C4-2B (cell line): Measurements from ENCODE around the gene SEPTIN8.

ENCODE experiments used
- H3K27ac ChIP-seq: fragments of 450-650 bp; 2 replicates; pipeline ENCODE4 v1.5.1; 2017
- ZFX ChIP-seq: fragments of 450-650 bp; IDR thresholded peaks from 2 replicates; pipeline ENCODE4 v1.6.1; 2017
- TF ChIP-seq, protein P1 (sequence below): fragments of 450-650 bp; conservative IDR thresholded peaks from 2 replicates; pipeline ENCODE4 v1.5.1; 2017; ENCODE audit warnings: mild to moderate bottlenecking

SEPTIN8 gene

DNA sequence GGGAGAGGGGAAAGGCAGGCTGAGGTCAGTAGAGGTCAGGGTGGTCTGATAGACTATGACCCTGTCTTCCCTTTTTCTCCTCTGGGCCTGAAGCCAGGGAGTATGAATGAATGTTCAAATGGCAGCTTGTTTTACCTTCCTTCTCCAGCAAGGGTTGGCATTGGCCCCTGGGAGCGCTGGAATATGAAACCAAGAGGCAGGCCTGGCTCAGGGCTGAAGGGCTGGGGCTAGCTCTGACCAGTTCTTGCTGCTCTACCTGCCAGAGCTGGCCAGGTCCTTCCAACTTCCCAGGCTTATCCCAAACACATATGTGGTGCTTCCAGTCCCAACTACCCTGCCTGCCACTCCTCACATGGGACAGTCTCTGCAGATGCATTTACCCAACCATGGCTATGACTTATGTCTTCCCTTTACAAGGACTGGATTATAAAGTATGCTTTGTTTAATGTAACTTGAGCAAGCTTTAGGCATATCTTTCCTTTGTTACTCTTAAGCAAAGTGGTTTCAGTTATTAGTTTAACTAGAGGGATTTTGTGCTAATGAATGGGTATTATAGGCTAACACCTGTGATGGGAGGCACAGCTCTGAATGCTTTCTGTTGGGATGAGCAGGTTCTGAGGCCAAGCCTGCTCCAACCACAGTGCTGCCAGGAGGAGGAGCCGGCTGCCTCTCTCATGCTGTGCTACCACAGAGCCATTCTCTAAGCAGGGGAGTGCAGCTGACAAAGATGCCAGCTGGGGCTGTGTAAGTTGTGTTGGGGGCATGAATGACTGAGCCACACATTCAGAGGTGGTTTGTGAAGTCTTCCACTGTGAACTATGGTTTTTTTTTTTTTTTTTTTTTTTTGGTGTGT is 23.7 kb downstream of the SEPTIN8 start:
- TF ChIP-seq, protein P1, sequence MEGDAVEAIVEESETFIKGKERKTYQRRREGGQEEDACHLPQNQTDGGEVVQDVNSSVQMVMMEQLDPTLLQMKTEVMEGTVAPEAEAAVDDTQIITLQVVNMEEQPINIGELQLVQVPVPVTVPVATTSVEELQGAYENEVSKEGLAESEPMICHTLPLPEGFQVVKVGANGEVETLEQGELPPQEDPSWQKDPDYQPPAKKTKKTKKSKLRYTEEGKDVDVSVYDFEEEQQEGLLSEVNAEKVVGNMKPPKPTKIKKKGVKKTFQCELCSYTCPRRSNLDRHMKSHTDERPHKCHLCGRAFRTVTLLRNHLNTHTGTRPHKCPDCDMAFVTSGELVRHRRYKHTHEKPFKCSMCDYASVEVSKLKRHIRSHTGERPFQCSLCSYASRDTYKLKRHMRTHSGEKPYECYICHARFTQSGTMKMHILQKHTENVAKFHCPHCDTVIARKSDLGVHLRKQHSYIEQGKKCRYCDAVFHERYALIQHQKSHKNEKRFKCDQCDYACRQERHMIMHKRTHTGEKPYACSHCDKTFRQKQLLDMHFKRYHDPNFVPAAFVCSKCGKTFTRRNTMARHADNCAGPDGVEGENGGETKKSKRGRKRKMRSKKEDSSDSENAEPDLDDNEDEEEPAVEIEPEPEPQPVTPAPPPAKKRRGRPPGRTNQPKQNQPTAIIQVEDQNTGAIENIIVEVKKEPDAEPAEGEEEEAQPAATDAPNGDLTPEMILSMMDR, result no peak
- TF ChIP-seq ZFX, result no peak
- H3K27ac ChIP-seq, result no peak overlapping the region

DNA sequence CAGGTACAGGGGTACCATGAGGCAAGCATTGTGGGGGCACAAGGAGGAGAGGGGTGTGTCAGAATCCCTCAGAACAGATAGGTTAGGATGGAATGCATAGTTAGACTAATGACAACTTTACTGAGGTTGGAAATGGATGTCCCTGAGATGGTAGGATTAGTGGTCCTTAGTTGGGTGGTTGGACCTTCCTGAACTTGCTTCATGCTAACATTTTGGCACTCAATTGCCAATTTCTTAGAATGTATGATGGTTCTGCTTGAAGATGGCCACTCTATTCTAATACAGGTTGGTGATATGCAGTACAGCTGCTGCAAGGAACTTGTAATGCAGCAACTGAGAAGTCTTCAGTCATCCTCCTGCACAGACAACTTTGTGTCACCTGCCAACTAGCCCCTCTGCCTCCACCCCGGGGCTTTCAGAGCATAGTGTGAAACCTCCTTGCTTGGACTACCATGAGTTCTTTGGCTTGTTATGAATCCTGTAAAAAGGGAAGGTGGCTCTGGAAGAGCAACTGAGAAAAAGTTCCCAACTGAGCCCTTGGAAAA is 24.4 kb downstream of the SEPTIN8 start:
- H3K27ac ChIP-seq, result no peak overlapping the region
- TF ChIP-seq ZFX, result no peak

DNA sequence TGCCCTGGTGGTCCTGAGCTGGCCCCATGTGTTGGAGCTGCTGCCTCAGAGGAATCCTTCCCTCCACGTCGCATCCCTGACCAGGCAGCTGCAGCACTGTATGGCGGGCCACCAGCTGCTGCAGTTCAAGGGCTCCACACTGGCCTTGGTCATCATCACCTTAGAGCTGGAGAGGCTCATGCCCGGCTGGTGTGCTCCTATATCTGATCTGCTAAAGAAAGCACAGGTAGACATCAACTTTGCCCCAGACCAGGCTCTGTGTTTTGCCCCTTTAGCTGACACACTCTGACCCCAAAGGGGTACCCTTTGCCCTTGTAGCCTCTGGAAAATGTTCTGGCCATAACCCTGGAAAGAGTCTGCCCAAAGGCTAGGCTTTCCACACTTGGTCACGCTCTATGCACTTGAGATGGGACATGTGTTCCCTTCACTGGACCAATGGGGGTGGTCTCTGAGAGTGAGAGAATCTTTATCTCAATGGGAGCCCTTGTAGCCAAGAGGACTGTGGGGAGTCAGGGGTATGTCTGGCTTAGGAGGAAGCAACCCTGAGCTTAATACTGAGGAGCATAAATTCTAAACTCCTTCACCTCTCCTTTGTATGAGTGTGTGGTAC is 25.0 kb downstream of the SEPTIN8 start:
- TF ChIP-seq, protein P1, result no peak
- TF ChIP-seq ZFX, result no peak
- no peak overlapping the region for H3K27ac ChIP-seq

DNA sequence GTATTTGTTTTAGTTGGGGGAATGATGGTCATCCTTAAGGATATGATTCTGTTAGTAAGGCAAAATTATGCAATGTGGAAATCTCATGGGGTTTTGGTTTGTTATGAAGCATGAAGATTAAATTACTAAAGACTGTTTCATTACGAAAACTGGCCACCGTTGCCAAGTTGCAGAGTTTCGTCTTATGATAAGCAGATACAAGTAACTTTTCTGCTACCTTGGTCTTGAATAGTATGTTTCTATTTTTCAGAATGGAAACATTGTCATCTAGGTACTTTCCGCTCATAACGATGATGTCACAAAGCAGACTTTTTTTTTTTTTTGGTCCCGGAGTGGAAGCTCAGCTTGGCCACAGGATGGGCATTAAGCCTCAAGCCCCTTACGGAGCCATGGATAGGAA is 25.6 kb downstream of the SEPTIN8 start:
- H3K27ac ChIP-seq, result no peak overlapping the region
- TF ChIP-seq, protein P1, result no peak
- TF ChIP-seq ZFX, result no peak

DNA sequence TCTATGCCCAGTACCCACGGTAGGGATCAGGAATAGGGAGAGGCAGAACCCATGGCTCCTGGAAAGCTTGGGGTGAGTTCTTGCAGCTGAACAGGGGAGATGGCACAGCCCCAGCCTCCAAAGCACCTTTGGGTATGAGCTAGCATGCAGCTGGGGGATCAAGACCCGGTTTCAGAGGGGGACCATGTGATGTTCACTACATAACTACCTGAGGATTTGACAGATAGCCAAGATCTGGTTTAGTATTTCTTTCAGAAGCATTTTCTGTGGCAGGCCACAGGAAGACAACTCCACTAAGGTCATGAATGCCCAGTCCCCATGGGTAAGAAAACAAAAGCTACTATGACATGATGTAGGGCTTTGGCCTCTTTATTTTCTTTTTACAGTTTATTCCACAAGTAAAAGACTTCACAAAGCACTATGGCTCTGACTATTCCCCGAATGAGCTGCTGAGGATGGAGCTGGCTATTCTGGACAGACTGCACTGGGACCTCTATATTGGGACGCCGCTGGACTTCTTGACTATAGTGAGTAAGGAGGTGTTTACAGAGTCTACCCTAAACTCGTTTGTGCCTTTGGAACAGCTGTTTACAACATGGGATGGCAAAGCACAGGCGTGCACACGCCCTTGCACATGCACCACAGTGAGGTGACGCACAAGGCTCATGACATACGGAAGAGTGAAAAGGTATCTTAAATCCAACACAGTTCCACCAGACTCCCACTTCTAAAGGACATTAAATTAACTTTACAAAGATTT is 26.4 kb downstream of the SEPTIN8 start:
- TF ChIP-seq, protein P1, result no peak
- no peak for TF ChIP-seq ZFX

DNA sequence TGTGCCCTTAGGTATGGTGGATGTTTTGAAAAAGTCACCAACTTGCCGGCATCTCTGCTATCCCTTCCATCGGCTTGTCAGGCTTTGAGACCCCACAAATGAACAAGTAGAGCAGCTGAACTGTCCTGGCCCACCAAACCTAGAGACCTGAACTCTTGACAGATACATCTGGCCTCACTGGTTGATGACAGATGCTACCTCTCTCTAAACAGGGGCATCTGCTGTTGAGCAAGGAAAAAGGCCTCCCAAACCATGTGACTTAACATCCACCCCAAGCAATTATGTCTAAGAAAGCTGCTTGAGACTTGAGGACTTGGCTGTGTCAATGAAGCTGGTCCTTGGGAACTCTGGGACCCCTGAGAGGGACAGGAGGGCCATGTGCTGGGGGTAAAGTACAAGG is 27.5 kb downstream of the SEPTIN8 start:
- TF ChIP-seq ZFX, result no peak
- TF ChIP-seq, protein P1, result no peak

More for the DNA sequence above, 26.4 kb downstream of the SEPTIN8 start:
- no peak overlapping the region for H3K27ac ChIP-seq

DNA sequence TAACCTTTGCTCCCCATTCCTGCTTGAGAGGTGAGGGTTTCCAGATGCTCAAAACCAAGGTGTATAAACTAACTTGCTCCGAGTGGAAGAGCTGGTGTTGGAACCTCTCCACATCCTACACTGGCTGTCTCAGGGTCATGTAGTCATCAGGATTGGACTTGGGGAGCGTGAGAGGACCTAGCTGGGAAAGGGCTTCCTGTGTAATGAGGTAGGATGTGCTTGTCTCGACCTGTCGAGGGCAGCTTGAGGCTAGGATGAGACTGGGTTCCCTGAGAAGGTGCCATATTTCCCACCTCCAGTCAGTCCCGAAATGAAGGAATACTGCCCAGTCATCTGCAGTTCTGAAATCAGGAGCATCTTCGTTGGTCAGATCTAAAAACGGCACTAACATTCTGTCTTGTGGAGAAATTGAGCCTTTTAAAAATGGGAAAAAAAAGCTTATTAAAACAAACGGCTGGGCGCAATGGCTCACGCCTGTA is 28.5 kb downstream of the SEPTIN8 start:
- TF ChIP-seq, protein P1, result no peak
- no peak for TF ChIP-seq ZFX
- no peak overlapping the region for H3K27ac ChIP-seq

More for the DNA sequence above, 27.5 kb downstream of the SEPTIN8 start:
- H3K27ac ChIP-seq, result no peak overlapping the region
